HCT116 (cell line): ENCODE measurements around the gene AOPEP. TPM values are rescaled to one million over a fixed set of nuclear protein-coding genes. Genes with fewer than 3 reads are reported as not detected.

Experiments used
- ATAC-seq: fragments of 200-7000 bp; cut with Tn5 transposase; 2 replicates; pipeline ENCODE4 v1.9.1; 2020; ENCODE audit warnings: mild to moderate bottlenecking, moderate library complexity
- BruUV-seq: library from RNA; stranded (reverse); fragments of 400-500 nt; replicated peaks from 2 replicates; lab custom pipeline; 2021; lab: Mats Ljungman, UMichigan
- CTCF ChIA-PET: fragments of 300-600 bp; sonication (Branson Sonifier 250); formaldehyde crosslinking; loops from one replicate; lab custom pipeline; 2021; ENCODE audit warnings: antibody characterized with exemption; lab: Charles Lee
- POLR2A ChIA-PET: fragments of 300-600, 350-600 bp; sonication (Branson Sonifier 250); formaldehyde crosslinking; loops from one replicate; lab custom pipeline; 2021; ENCODE audit warnings: antibody characterized with exemption; lab: Charles Lee
- RAD21 ChIA-PET, 2 experiments: fragments of 300-600 bp; sonication (Branson Sonifier 250); formaldehyde crosslinking; loops; one replicate each; lab custom pipeline; 2023; ENCODE audit warnings: low total read pairs in 2 of 2; ENCODE audit not compliant: uncharacterized antibody in 2 of 2, unreplicated experiment in 2 of 2, low non-redundant PET in 1 of 2; lab: Charles Lee
- DNase-seq: peaks from one replicate; pipeline ENCODE4 v3.0.0-alpha.2; 2010; ENCODE audit warnings: low read depth, low spot score
- H2AFZ ChIP-seq: fragments of 200-600 bp; shearing (Covaris generic), sonication (generic); 2 replicates; pipeline ENCODE4 v1.6.1; 2017; ENCODE audit warnings: low read depth, mixed run types, mixed read lengths, antibody characterized with exemption, low read length; ENCODE audit not compliant: poor library complexity, severe bottlenecking
- H3K27ac ChIP-seq: 2 replicates; pipeline ENCODE4 v1.5.1; 2012; ENCODE audit warnings: low read depth, low read length
- H3K27me3 ChIP-seq: fragments of 200-600 bp; sonication (generic); 2 replicates; pipeline ENCODE4 v1.6.1; 2016; ENCODE audit warnings: mixed run types, low read length, mixed read lengths; ENCODE audit not compliant: insufficient read depth
- H3K36me3 ChIP-seq, 2 experiments: fragments of 200-500 bp in 1 of 2; fragments of 200-600 bp in 1 of 2; sonication (Bioruptor generic) in 1 of 2; sonication (generic) in 1 of 2; 2 replicates each; pipeline versions ENCODE4 v1.5.1 to v1.6.1; 2014 to 2016; ENCODE audit warnings: low read length in 2 of 2, inconsistent platforms in 1 of 2, mixed read lengths in 1 of 2, mixed run types in 1 of 2; ENCODE audit not compliant: insufficient read depth in 2 of 2, control insufficient read depth in 1 of 2
- H3K4me1 ChIP-seq, 2 experiments: fragments of 200-600 bp in 1 of 2; sonication (generic) in 1 of 2; 2 replicates each; pipeline versions ENCODE4 v1.5.1 to v1.6.1; 2012 to 2017; ENCODE audit warnings: low read length in 2 of 2, inconsistent platforms in 1 of 2, mild to moderate bottlenecking in 1 of 2, mixed read lengths in 1 of 2, mixed run types in 1 of 2, moderate library complexity in 1 of 2; ENCODE audit not compliant: insufficient read depth in 2 of 2, control insufficient read depth in 1 of 2
- H3K4me2 ChIP-seq: fragments of 200-600 bp; sonication (generic); 2 replicates; pipeline ENCODE4 v1.6.1; 2017; ENCODE audit warnings: mixed run types, low read length, mixed read lengths
- H3K4me3 ChIP-seq, 2 experiments: fragments of 200-600 bp in 1 of 2; sonication (generic) in 1 of 2; replicated peaks in 1 of 2; 2 replicates each; pipeline ENCODE4 v1.5.1; 2011 to 2016; ENCODE audit warnings: low read length in 2 of 2, control low read depth in 1 of 2, low read depth in 1 of 2, mild to moderate bottlenecking in 1 of 2, mixed read lengths in 1 of 2, mixed run types in 1 of 2
- H3K79me2 ChIP-seq: fragments of 200-600 bp; sonication (generic); 2 replicates; pipeline ENCODE4 v1.6.1; 2017; ENCODE audit warnings: mild to moderate bottlenecking, mixed run types, low read length, moderate library complexity, mixed read lengths; ENCODE audit not compliant: insufficient read depth
- H3K9ac ChIP-seq: fragments of 200-600 bp; sonication (generic); 2 replicates; pipeline ENCODE4 v1.6.1; 2016; ENCODE audit warnings: low read length, mixed read lengths
- H3K9me2 ChIP-seq: fragments of 200-600 bp; sonication (generic), shearing (Covaris generic); 2 replicates; pipeline ENCODE4 v1.6.1; 2017; ENCODE audit warnings: mixed run types, mild to moderate bottlenecking, moderate library complexity; ENCODE audit not compliant: insufficient read depth
- H3K9me3 ChIP-seq, 2 experiments: fragments of 200-500 bp in 1 of 2; fragments of 200-600 bp in 1 of 2; sonication (Bioruptor generic) in 1 of 2; sonication (generic) in 1 of 2; 2 replicates each; pipeline ENCODE4 v1.6.1; 2014 to 2017; ENCODE audit warnings: low read length in 2 of 2, mixed read lengths in 2 of 2, inconsistent platforms in 1 of 2, low read depth in 1 of 2, mild to moderate bottlenecking in 1 of 2, mixed run types in 1 of 2, moderate library complexity in 1 of 2; ENCODE audit not compliant: control insufficient read depth in 1 of 2, insufficient read depth in 1 of 2
- H4K20me1 ChIP-seq: fragments of 200-600 bp; sonication (generic), shearing (Covaris generic); 2 replicates; pipeline ENCODE4 v1.6.1; 2017; ENCODE audit warnings: mixed run types, mild to moderate bottlenecking, moderate library complexity; ENCODE audit not compliant: insufficient read depth
- CBX3 ChIP-seq: IDR thresholded peaks from 2 replicates; pipeline ENCODE4 v1.6.1; 2012; ENCODE audit warnings: low read depth
- CEBPB ChIP-seq: IDR thresholded peaks from 2 replicates; pipeline ENCODE4 v1.6.1; 2012; ENCODE audit warnings: low read depth
- EZH2 ChIP-seq: fragments of 200-600 bp; sonication (generic); IDR thresholded peaks from 2 replicates; pipeline ENCODE4 v1.6.1; 2017; ENCODE audit warnings: antibody characterized with exemption, mixed run types
- EZH2phosphoT487 ChIP-seq: fragments of 200-600 bp; IDR thresholded peaks from 2 replicates; pipeline ENCODE4 v1.6.1; 2018; ENCODE audit warnings: antibody characterized with exemption, borderline replicate concordance
- FOSL1 ChIP-seq: IDR thresholded peaks from 2 replicates; pipeline ENCODE4 v1.6.1; 2012; ENCODE audit warnings: low read depth
- JUND ChIP-seq: IDR thresholded peaks from 2 replicates; pipeline ENCODE4 v1.6.1; 2012
- POLR2A ChIP-seq: IDR thresholded peaks from 2 replicates; pipeline ENCODE4 v1.7.0; 2011; ENCODE audit warnings: borderline replicate concordance; ENCODE audit not compliant: insufficient read depth, insufficient read length; ENCODE audit errors: extremely low read depth
- POLR2AphosphoS5 ChIP-seq: IDR thresholded peaks from 2 replicates; pipeline ENCODE4 v1.6.1; 2011; ENCODE audit warnings: mild to moderate bottlenecking, low read depth, low read length, moderate library complexity
- SIN3A ChIP-seq: IDR thresholded peaks from 2 replicates; pipeline ENCODE4 v1.6.1; 2012; ENCODE audit warnings: low read depth
- SRF ChIP-seq: IDR thresholded peaks from 2 replicates; pipeline ENCODE4 v1.6.1; 2012; ENCODE audit warnings: low read depth
- TCF7L2 ChIP-seq: IDR thresholded peaks from 2 replicates; pipeline ENCODE4 v1.7.0; 2011; ENCODE audit warnings: borderline replicate concordance, inconsistent platforms; ENCODE audit not compliant: insufficient read depth, insufficient read length; ENCODE audit errors: extremely low read depth
- YY1 ChIP-seq: IDR thresholded peaks from 2 replicates; pipeline ENCODE4 v1.6.1; 2011; ENCODE audit warnings: low read length, low read depth, moderate library complexity, mild to moderate bottlenecking; ENCODE audit not compliant: insufficient replicate concordance; ENCODE audit errors: extremely low read depth
- ZFX ChIP-seq: fragments of 450-650 bp; IDR thresholded peaks from 2 replicates; pipeline ENCODE4 v1.6.1; 2017
- ZNF274 ChIP-seq: fragments of 200-500 bp; sonication (Bioruptor generic); IDR thresholded peaks from 2 replicates; pipeline ENCODE4 v1.6.1; 2014; ENCODE audit warnings: mild to moderate bottlenecking, low read depth, low read length, inconsistent platforms
- intact Hi-C: fragments of 100-400 bp; cut with micrococcal nuclease; formaldehyde crosslinking; loops from 2 replicates; pipeline ENCODE4 v1.10.0; 2022
- total RNA-seq: library from RNA; stranded (reverse); gene quantifications from one replicate; pipeline ENCODE4 v1.2.1, GENCODE V29; 2021; ENCODE audit not compliant: unreplicated experiment
- TF ChIP-seq, protein P1 (sequence below), 3 experiments: fragments of 200-600 bp in 1 of 3; sonication (generic) in 1 of 3; IDR thresholded peaks in 2 of 3; conservative IDR thresholded peaks in 1 of 3; 2 replicates each; pipeline ENCODE4 v1.5.1; 2012 to 2017; ENCODE audit warnings: low read depth in 2 of 3, low read length in 2 of 3, antibody characterized with exemption in 1 of 3, borderline replicate concordance in 1 of 3, control low read depth in 1 of 3, mild to moderate bottlenecking in 1 of 3, mixed read lengths in 1 of 3, mixed run types in 1 of 3, moderate library complexity in 1 of 3; ENCODE audit not compliant: insufficient read depth in 1 of 3
- TF ChIP-seq, protein P2 (sequence below): IDR thresholded peaks from 2 replicates; pipeline ENCODE4 v1.6.1; 2012

Gene AOPEP
- total RNA-seq, 1 experiment from 2014 or later, result 15.1 TPM

DNA sequence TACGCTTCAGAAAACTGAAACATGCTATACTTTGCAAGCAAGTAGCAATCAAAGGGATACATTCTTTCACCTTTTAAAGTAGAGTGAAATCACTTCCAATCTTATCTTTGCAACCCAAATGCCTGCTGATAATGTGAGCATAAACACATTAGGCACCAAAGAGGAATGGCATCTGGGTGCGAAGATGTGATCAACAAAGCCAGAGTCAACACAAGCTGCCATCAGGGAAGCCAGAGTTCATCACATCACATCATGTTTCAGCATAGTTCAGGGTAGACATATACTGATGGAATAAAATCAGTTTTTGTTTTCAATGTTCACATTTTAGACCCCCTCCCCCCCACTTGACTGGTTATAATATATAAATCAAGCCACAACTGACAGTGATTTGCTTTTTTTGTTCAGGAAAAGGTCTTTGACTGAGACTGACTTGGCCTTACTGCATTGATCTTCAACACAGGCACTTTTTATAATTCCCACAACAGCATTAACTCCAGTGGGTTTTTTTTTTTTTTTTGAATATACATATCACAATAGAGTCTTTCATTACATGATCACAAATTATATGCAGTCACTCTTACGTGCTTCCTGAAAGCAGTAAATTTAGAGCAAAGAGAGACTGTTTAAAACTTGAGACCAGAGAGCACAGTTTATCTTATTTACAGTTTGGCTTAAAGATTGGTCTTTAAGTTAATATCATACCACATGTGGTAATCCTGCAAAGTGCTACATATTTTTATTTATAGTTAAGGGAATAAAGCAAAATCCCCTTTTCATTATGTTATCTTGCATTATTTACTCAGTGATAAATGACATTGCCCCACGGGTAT lies 20.3 kb downstream of the AOPEP start:
- Histone ChIP-seq H3K4me3 (no peak overlapping the region), H3K79me2 (0 out of 2 replicates have a peak, but pooled peaks cover 7% of the 10 kb centered on the region), H3K27me3 (no peaks in the 10 kb centered on the region), H3K4me1 (no peaks in the 10 kb centered on the region), H4K20me1 (no peaks in the 10 kb centered on the region), H3K4me2 (no peak overlapping the region), H3K27ac (no peak overlapping the region), H3K9ac (no peak overlapping the region), H2AFZ (no peak overlapping the region), H3K36me3 (no peaks in the 10 kb centered on the region), H3K9me3 (no peaks in the 10 kb centered on the region; a peak in 1 of 4 replicates), H3K9me2 (no peaks in the 10 kb centered on the region)
- ChIA-PET RAD21 (interaction anchor here in 1 of 2 experiments (0.5 kb wide), 1 partner anchor 374 kb away, joined by 3 read pairs; no protein-coding TSS in a partner anchor), POLR2A (no interaction called here), CTCF (no interaction called here)
- TF ChIP-seq YY1 (no peak), ZNF274 (no peak), CBX3 (no peak), ZFX (no peak), POLR2A (no peak), FOSL1 (no peak), SRF (no peak), JUND (no peak), CEBPB (no peak), EZH2phosphoT487 (no peak), TCF7L2 (no peak), POLR2AphosphoS5 (no peak), SIN3A (no peak), EZH2 (no peak)
- TF ChIP-seq, protein P1, sequence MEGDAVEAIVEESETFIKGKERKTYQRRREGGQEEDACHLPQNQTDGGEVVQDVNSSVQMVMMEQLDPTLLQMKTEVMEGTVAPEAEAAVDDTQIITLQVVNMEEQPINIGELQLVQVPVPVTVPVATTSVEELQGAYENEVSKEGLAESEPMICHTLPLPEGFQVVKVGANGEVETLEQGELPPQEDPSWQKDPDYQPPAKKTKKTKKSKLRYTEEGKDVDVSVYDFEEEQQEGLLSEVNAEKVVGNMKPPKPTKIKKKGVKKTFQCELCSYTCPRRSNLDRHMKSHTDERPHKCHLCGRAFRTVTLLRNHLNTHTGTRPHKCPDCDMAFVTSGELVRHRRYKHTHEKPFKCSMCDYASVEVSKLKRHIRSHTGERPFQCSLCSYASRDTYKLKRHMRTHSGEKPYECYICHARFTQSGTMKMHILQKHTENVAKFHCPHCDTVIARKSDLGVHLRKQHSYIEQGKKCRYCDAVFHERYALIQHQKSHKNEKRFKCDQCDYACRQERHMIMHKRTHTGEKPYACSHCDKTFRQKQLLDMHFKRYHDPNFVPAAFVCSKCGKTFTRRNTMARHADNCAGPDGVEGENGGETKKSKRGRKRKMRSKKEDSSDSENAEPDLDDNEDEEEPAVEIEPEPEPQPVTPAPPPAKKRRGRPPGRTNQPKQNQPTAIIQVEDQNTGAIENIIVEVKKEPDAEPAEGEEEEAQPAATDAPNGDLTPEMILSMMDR (IDR thresholded peaks at IDR 0.05 in 2 of 3, conservative IDR thresholded peaks at IDR 0.05 in 1 of 3; ENCODE audit: borderline replicate concordance in 1 of 3, insufficient read depth in 1 of 3, low read depth in 2 of 3, low read length in 2 of 3), result no peak
- TF ChIP-seq, protein P2, sequence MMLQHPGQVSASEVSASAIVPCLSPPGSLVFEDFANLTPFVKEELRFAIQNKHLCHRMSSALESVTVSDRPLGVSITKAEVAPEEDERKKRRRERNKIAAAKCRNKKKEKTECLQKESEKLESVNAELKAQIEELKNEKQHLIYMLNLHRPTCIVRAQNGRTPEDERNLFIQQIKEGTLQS, result no peak
- no peak for ATAC-seq
- intact Hi-C loops, result no loop called here
- DNase-seq, result no peak
- BruUV-seq, result no TSS peak
